MM.1S (cell line): ENCODE measurements around the gene TFAP2E.

Experiments
- DNase-seq: peaks from one replicate; pipeline ENCODE4 v3.0.0-alpha.2; 2015
- H2AFZ ChIP-seq: fragments of 300-600 bp; sonication (generic); 2 replicates; pipeline ENCODE4 v1.6.0; 2016; ENCODE audit warnings: antibody characterized with exemption, low read length
- H3F3A ChIP-seq: fragments of 300-600 bp; sonication (generic); 2 replicates; pipeline ENCODE4 v1.6.1; 2016; ENCODE audit warnings: mild to moderate bottlenecking, antibody characterized with exemption, low read length, moderate library complexity, mixed read lengths; ENCODE audit not compliant: insufficient read depth
- H3K27ac ChIP-seq: fragments of 300-600 bp; sonication (generic); 2 replicates; pipeline ENCODE4 v1.5.1; 2016; ENCODE audit warnings: mild to moderate bottlenecking, low read length
- H3K27me3 ChIP-seq: fragments of 300-600 bp; sonication (generic); replicated peaks from 2 replicates; pipeline ENCODE4 v1.6.0; 2016; ENCODE audit warnings: low read length; ENCODE audit not compliant: insufficient read depth
- H3K36me3 ChIP-seq: fragments of 300-600 bp; sonication (generic); replicated peaks from 2 replicates; pipeline ENCODE4 v1.6.1; 2016; ENCODE audit warnings: mild to moderate bottlenecking, low read length, mixed read lengths; ENCODE audit not compliant: insufficient read depth
- H3K4me1 ChIP-seq: fragments of 300-600 bp; sonication (generic); 2 replicates; pipeline ENCODE4 v1.6.1; 2016; ENCODE audit warnings: low read length, mixed read lengths
- H3K4me2 ChIP-seq: fragments of 300-600 bp; sonication (generic); 2 replicates; pipeline ENCODE4 v1.6.0; 2016; ENCODE audit warnings: low read depth, low read length
- H3K4me3 ChIP-seq: fragments of 300-600 bp; sonication (generic); 2 replicates; pipeline ENCODE4 v1.5.1; 2016; ENCODE audit warnings: low read length, mixed read lengths
- H3K79me2 ChIP-seq: fragments of 300-600 bp; sonication (generic); 2 replicates; pipeline ENCODE4 v1.6.1; 2016; ENCODE audit warnings: mixed run types, low read length, mixed read lengths
- H3K9ac ChIP-seq: fragments of 300-600 bp; sonication (generic); 2 replicates; pipeline ENCODE4 v1.6.1; 2016; ENCODE audit warnings: low read length, mixed read lengths
- H3K9me2 ChIP-seq: fragments of 300-600 bp; sonication (generic); replicated peaks from 2 replicates; pipeline ENCODE4 v1.6.1; 2016; ENCODE audit warnings: mild to moderate bottlenecking, low read length, mixed read lengths; ENCODE audit not compliant: insufficient read depth
- H3K9me3 ChIP-seq: fragments of 300-600 bp; sonication (generic); replicated peaks from 2 replicates; pipeline ENCODE4 v1.6.1; 2016; ENCODE audit warnings: mild to moderate bottlenecking, low read length, mixed read lengths; ENCODE audit not compliant: insufficient read depth
- H4K20me1 ChIP-seq: fragments of 300-600 bp; sonication (generic); 2 replicates; pipeline ENCODE4 v1.6.1; 2016; ENCODE audit warnings: mild to moderate bottlenecking, low read length, moderate library complexity, mixed read lengths; ENCODE audit not compliant: insufficient read depth
- EZH2 ChIP-seq: fragments of 300-600 bp; sonication (generic); optimal IDR thresholded peaks from 2 replicates; pipeline ENCODE3; 2017; ENCODE audit warnings: low read depth, mild to moderate bottlenecking, antibody characterized with exemption, low read length, mixed read lengths
- EZH2phosphoT487 ChIP-seq: fragments of 300-600 bp; sonication (generic); IDR thresholded peaks from 2 replicates; pipeline ENCODE4 v1.6.1; 2018; ENCODE audit warnings: antibody characterized with exemption, low read length
- TF ChIP-seq, protein P1 (sequence below): fragments of 300-600 bp; sonication (generic); IDR thresholded peaks from 2 replicates; pipeline ENCODE4 v1.5.1; 2016; ENCODE audit warnings: antibody characterized with exemption, low read length, mixed read lengths

The TFAP2E gene

DNA sequence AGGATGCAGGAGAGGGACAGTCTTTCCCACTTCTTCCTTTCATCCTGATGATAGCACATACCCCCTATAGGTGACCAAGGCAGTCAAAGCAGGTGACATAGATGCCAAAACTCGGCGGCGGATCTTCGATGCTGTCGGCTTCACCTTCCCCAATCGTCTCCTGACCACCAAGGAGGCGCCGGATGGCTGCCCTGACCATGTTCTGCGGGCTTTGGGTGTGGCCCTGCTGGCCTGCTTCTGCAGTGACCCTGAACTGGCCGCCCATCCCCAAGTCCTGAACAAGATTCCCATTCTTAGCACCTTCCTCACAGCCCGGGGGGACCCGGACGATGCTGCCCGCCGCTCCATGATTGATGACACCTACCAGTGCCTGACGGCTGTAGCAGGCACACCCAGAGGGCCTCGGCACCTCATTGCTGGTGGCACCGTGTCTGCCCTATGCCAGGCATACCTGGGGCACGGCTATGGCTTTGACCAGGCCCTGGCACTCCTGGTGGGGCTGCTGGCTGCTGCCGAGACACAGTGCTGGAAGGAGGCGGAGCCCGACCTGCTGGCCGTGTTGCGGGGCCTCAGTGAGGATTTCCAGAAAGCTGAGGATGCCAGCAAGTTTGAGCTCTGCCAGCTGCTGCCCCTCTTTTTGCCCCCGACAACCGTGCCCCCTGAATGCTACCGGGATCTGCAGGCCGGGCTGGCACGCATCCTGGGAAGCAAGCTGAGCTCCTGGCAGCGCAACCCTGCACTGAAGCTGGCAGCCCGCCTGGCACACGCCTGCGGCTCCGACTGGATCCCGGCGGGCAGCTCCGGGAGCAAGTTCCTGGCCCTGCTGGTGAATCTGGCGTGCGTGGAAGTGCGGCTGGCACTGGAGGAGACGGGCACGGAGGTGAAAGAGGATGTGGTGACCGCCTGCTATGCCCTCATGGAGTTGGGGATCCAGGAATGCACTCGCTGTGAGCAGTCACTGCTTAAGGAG lies 12.6 kb upstream of the TFAP2E start:
- Histone ChIP-seq H3K36me3 (no peaks in the 10 kb centered on the region), H3K9me2 (no peaks in the 10 kb centered on the region), H3K27me3 (no peaks in the 10 kb centered on the region), H3F3A (peaks cover 9% of the 10 kb centered on the region; the same call in 1 of the 2 replicates), H3K9ac (no peak overlapping the region), H3K9me3 (no peaks in the 10 kb centered on the region), H3K79me2 (peaks cover 22% of the 10 kb centered on the region), H3K4me3 (no peak overlapping the region), H3K27ac (no peak overlapping the region), H4K20me1 (no peaks in the 10 kb centered on the region), H3K4me1 (peaks cover 11% of the 10 kb centered on the region), H2AFZ (no peak overlapping the region), H3K4me2 (no peak overlapping the region)
- DNase-seq = no peak
- TF ChIP-seq EZH2phosphoT487 (no peak), EZH2 (no peak)
- TF ChIP-seq, protein P1, sequence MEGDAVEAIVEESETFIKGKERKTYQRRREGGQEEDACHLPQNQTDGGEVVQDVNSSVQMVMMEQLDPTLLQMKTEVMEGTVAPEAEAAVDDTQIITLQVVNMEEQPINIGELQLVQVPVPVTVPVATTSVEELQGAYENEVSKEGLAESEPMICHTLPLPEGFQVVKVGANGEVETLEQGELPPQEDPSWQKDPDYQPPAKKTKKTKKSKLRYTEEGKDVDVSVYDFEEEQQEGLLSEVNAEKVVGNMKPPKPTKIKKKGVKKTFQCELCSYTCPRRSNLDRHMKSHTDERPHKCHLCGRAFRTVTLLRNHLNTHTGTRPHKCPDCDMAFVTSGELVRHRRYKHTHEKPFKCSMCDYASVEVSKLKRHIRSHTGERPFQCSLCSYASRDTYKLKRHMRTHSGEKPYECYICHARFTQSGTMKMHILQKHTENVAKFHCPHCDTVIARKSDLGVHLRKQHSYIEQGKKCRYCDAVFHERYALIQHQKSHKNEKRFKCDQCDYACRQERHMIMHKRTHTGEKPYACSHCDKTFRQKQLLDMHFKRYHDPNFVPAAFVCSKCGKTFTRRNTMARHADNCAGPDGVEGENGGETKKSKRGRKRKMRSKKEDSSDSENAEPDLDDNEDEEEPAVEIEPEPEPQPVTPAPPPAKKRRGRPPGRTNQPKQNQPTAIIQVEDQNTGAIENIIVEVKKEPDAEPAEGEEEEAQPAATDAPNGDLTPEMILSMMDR = no peak

DNA sequence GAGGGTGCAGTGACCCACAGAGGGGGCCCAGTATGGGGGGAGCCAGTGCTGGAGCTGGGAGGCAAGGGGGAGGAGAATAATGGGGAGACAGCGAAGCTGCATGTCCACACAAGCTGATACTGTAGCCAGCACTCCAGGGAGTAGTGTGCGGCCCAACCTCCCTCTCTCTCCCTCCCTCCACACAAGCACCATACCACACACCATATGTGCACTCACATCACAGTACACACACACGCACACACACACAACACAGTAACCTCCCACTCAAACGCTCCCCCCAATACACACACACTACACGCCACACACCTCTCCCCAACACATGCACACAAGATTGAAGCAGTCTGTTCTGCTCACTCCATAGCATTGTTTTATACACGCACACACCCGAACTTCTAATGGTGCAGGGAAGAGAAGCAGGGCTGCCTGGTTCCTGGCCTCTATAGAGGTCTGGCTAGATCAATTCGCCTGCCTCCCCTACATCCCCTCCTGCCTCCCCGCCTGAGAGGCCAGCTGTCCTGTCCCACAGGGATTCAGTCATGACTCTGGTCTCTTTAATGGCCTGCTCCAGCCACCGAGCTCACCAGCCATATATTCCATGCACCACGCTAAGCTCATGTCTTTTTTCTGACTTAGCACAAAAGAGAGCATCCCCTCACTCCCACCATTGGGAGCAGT lies 11.7 kb upstream of the TFAP2E start:
- no peaks in the 10 kb centered on the region for H3K27me3 ChIP-seq
- no peak overlapping the region for H2AFZ ChIP-seq
- no peak overlapping the region for H3K4me2 ChIP-seq
- no peak overlapping the region for H3K9ac ChIP-seq
- no peaks in the 10 kb centered on the region for H3K9me3 ChIP-seq
- H3K4me3 ChIP-seq = no peak overlapping the region
- no peaks in the 10 kb centered on the region for H3K36me3 ChIP-seq
- H3K27ac ChIP-seq = no peak overlapping the region
- no peak for TF ChIP-seq EZH2
- TF ChIP-seq EZH2phosphoT487 = no peak
- TF ChIP-seq, protein P1 = no peak
- peaks cover 2% of the 10 kb centered on the region for H3K4me1 ChIP-seq
- H3K79me2 ChIP-seq = peaks cover 13% of the 10 kb centered on the region
- DNase-seq = no peak
- peaks cover 8% of the 10 kb centered on the region; the same call in 1 of the 2 replicates for H3F3A ChIP-seq
- H3K9me2 ChIP-seq = no peaks in the 10 kb centered on the region
- no peaks in the 10 kb centered on the region for H4K20me1 ChIP-seq

DNA sequence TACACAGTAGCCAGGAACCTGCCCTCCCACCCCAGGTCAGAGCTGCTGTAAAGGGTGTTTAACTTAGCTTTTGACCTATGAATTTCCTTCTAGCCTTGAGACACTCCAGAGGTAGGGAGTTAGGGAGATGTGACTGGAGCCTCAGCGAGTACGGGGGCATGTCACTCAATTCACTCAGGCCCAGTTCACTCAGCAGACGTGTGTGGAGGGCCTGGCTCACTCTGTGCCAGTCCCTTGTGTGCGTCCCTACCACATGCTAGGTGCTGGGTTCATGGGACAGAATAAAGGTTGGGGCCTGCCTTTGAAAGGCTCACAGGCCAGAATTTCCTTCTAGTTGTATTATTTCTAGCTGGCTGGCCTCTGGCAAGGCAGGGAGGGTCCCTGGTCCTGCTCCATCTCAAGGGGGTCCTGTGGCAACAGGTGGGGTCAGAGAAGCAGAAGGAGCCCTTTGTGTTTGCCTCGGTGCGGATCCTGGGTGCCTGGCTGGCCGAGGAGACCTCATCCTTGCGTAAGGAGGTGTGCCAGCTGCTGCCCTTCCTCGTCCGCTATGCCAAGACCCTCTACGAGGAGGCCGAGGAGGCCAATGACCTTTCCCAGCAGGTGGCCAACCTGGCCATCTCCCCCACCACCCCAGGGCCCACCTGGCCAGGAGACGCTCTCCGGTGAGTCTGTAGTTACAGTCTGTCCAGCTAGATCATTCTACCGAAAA lies 11.0 kb upstream of the TFAP2E start:
- no peak for DNase-seq
- H3K9me3 ChIP-seq = no peaks in the 10 kb centered on the region
- H3K27me3 ChIP-seq = no peaks in the 10 kb centered on the region
- no peak overlapping the region for H2AFZ ChIP-seq
- peaks cover 6% of the 10 kb centered on the region for H3K79me2 ChIP-seq
- no peaks in the 10 kb centered on the region for H3K9me2 ChIP-seq
- TF ChIP-seq, protein P1 = no peak
- TF ChIP-seq EZH2 (no peak), EZH2phosphoT487 (no peak)
- H3K4me2 ChIP-seq = no peak overlapping the region
- H3F3A ChIP-seq = 0 out of 2 replicates have a peak, but pooled peaks cover 3% of the 10 kb centered on the region
- no peaks in the 10 kb centered on the region for H4K20me1 ChIP-seq
- no peak overlapping the region for H3K9ac ChIP-seq
- no peak overlapping the region for H3K27ac ChIP-seq
- H3K36me3 ChIP-seq = no peaks in the 10 kb centered on the region
- no peak overlapping the region for H3K4me3 ChIP-seq
- H3K4me1 ChIP-seq = no peaks in the 10 kb centered on the region
